Fibroblast of lung (primary cell): ENCODE results near the gene ATXN7L1. TPM values are rescaled to one million over a fixed set of nuclear protein-coding genes. Genes with fewer than 3 reads are reported as not detected.

Source experiments
- DNase-seq, 2 donors: peaks; one replicate each; pipeline versions ENCODE4 v3.0.0 to v3.0.0-alpha.2; 2010; ENCODE audit warnings: low read depth in 2 of 2
- H2AFZ ChIP-seq: 2 replicates; pipeline ENCODE4 v1.5.1; 2012; ENCODE audit warnings: low read length, control low read depth, inconsistent platforms
- H3K27ac ChIP-seq: 2 replicates; pipeline ENCODE4 v1.5.1; 2011; ENCODE audit warnings: low read length, control low read depth; ENCODE audit not compliant: insufficient read depth
- H3K27me3 ChIP-seq: 2 replicates; pipeline ENCODE4 v1.5.1; 2011; ENCODE audit warnings: mild to moderate bottlenecking, low read length; ENCODE audit not compliant: control insufficient read depth, insufficient read depth
- H3K36me3 ChIP-seq: 2 replicates; pipeline ENCODE4 v1.5.1; 2011; ENCODE audit warnings: low read length; ENCODE audit not compliant: control insufficient read depth, insufficient read depth
- H3K4me1 ChIP-seq: 2 replicates; pipeline ENCODE4 v1.5.1; 2011; ENCODE audit warnings: low read length; ENCODE audit not compliant: control insufficient read depth, insufficient read depth; ENCODE audit errors: extremely low read depth
- H3K4me2 ChIP-seq: 2 replicates; pipeline ENCODE4 v1.5.1; 2011; ENCODE audit warnings: low read length, control low read depth; ENCODE audit not compliant: insufficient read depth; ENCODE audit errors: extremely low read depth
- H3K4me3 ChIP-seq, 4 experiments: fragments of 200-600 bp in 1 of 4; sonication (generic) in 1 of 4; replicated peaks in 1 of 4; 2 replicates each; pipeline ENCODE4 v1.5.1; 2011 to 2016; ENCODE audit warnings: low read length in 4 of 4, low read depth in 3 of 4, mild to moderate bottlenecking in 3 of 4, control low read depth in 2 of 4, inconsistent platforms in 1 of 4, mixed read lengths in 1 of 4; ENCODE audit not compliant: insufficient read depth in 1 of 4; ENCODE audit errors: control extremely low read depth in 1 of 4
- H3K79me2 ChIP-seq: 2 replicates; pipeline ENCODE4 v1.5.1; 2012; ENCODE audit warnings: mild to moderate bottlenecking, low read length, inconsistent platforms; ENCODE audit not compliant: control insufficient read depth, insufficient read depth
- H3K9ac ChIP-seq: 2 replicates; pipeline ENCODE4 v1.5.1; 2011; ENCODE audit warnings: mild to moderate bottlenecking, low read length, control low read depth; ENCODE audit not compliant: insufficient read depth
- H3K9me3 ChIP-seq: 2 replicates; pipeline ENCODE4 v1.5.1; 2012; ENCODE audit warnings: low read depth, low read length; ENCODE audit not compliant: control insufficient read depth, insufficient read depth
- H4K20me1 ChIP-seq: 2 replicates; pipeline ENCODE4 v1.5.1; 2011; ENCODE audit warnings: low read length; ENCODE audit not compliant: control insufficient read depth, insufficient read depth; ENCODE audit errors: extremely low read depth
- CTCF ChIP-seq, 2 donors: IDR thresholded peaks in 1 of 2; conservative IDR thresholded peaks in 1 of 2; 1 replicate in 1 of 2; 2 replicates in 1 of 2; pipeline ENCODE4 v1.5.1; 2011 to 2012; ENCODE audit warnings: low read length in 2 of 2, control low read depth in 1 of 2, inconsistent platforms in 1 of 2, low read depth in 1 of 2, mild to moderate bottlenecking in 1 of 2
- EZH2 ChIP-seq: IDR thresholded peaks from 2 replicates; pipeline ENCODE4 v1.5.1; 2012; ENCODE audit warnings: low read length, control low read depth, mild to moderate bottlenecking; ENCODE audit errors: missing control alignments
- polyA plus RNA-seq, 2 donors: library from polyadenylated mRNA; depleted of rRNA in 1 of 2; stranded (reverse) in 1 of 2; unstranded in 1 of 2; fragments of >200 nt; gene quantifications; 2 replicates each; pipeline ENCODE4 v1.2.1, GENCODE V29; 2011 to 2012; ENCODE audit warnings: missing spikeins in 1 of 2
- total RNA-seq: library from RNA; depleted of rRNA; stranded (reverse); fragments of >200 nt; gene quantifications from 2 replicates; pipeline ENCODE4 v1.2.1, GENCODE V29; 2014

ATXN7L1 gene
- total and polyA plus RNA-seq, 2 donors (not counting 1 experiment from before 2014, with no cell fraction given): 5.1 to 9.4 TPM

- Histone ChIP-seq H3K4me2 (no peak overlapping the region), H3K4me3 (no peak overlapping the region), H3K79me2 (no peaks in the 10 kb centered on the region), H2AFZ (no peak overlapping the region), H3K9ac (no peak overlapping the region), H3K36me3 (no peaks in the 10 kb centered on the region), H3K27ac (no peak overlapping the region), H3K4me1 (no peaks in the 10 kb centered on the region), H3K27me3 (no peaks in the 10 kb centered on the region), H3K9me3 (no peaks in the 10 kb centered on the region), H4K20me1 (no peaks in the 10 kb centered on the region)
- TF ChIP-seq CTCF (conservative IDR thresholded peaks at IDR 0.05 in 1 of 2, IDR thresholded peaks at IDR 0.05 in 1 of 2; ENCODE audit: low read depth in 1 of 2, low read length in 2 of 2) (no peak), EZH2 (no peak)
- DNase-seq: no peak
These were observed 191.2 kb downstream of the ATXN7L1 start for GRCh38 chr7:105685161-105685560.

DNA sequence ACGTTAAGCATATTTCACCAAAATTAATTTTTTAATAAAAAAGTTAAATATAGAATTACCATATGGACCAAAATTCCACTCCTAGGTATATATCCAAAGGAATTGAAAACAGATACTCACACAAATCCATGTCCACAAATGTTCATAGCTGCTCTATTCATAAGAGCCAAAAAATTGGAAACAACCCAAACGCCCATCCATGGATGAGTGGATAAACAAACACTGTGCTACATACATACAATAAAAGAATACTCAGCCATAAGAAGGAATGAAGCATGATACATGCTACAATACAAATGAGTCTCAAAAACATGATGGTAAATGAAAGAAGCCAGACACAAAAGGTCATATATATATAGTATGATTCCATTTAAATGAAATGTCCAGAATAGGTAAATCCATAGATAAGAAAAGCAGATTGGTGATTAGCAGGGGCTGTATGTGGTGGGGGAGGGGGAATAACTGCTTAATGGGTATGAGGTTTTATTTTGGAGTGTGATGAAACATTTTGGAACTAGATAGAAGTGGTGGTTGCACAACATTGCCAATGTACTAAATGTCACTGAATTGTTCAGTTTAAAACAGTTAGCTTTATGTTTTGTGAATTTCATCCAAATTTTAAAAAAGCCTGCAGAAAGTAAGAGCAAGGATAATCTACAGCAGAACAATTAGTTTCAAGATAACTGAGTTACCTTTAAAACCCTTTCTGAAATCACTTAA lies 193.9 kb downstream of the ATXN7L1 start:
- Histone ChIP-seq H3K4me1 (peaks cover 6% of the 10 kb centered on the region), H3K27ac (no peak overlapping the region), H3K9ac (no peak overlapping the region), H4K20me1 (no peaks in the 10 kb centered on the region), H2AFZ (no peak overlapping the region), H3K4me3 (no peak overlapping the region), H3K9me3 (no peaks in the 10 kb centered on the region), H3K27me3 (no peaks in the 10 kb centered on the region), H3K36me3 (no peaks in the 10 kb centered on the region), H3K79me2 (no peaks in the 10 kb centered on the region), H3K4me2 (no peak overlapping the region)
- DNase-seq: peak in 1 of 2 donors; percentile 60
- no peak for TF ChIP-seq CTCF (conservative IDR thresholded peaks at IDR 0.05 in 1 of 2, IDR thresholded peaks at IDR 0.05 in 1 of 2; ENCODE audit: low read depth in 1 of 2, low read length in 2 of 2)
- TF ChIP-seq EZH2: no peak

DNA sequence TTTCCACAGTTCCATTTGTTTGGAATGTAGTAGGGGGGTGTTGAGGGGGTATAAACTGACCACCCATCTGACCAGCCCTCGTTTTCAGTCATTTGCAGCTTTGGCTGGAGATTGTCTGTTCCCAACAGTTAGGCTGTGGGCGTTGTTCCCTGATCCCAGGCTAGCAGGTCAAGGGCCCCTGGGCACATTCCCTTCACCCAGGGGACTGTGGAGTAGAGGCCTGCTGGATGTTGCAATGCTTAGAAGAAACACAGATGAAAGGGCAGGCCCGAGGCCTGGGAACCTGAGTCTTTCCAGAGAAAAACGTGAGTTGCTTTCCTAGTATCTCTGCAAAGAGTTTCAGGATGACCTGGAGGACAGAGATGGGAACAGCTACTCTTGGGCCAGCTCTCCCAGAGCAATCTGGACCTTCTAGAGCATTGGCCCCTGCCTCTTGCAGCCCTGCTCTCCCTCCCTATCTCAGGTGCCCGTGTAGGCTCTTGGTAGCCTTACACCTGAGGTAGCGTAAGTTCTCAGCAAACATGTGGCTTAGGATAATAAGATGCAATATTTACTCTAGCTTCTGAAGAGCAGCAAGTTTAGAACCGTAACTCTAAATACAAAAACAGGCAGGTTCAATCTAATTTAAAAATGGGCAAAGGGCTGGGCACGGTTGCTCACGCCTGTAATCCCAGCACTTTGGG lies 195.8 kb downstream of the ATXN7L1 start:
- Histone ChIP-seq H2AFZ (no peak overlapping the region), H3K4me2 (no peak overlapping the region), H3K27ac (no peak overlapping the region), H3K36me3 (no peaks in the 10 kb centered on the region), H4K20me1 (no peaks in the 10 kb centered on the region), H3K27me3 (no peaks in the 10 kb centered on the region), H3K9me3 (no peaks in the 10 kb centered on the region), H3K9ac (no peak overlapping the region), H3K4me1 (peaks cover 6% of the 10 kb centered on the region), H3K79me2 (no peaks in the 10 kb centered on the region), H3K4me3 (no peak overlapping the region)
- TF ChIP-seq EZH2: no peak
- TF ChIP-seq CTCF (conservative IDR thresholded peaks at IDR 0.05 in 1 of 2, IDR thresholded peaks at IDR 0.05 in 1 of 2; ENCODE audit: low read depth in 1 of 2, low read length in 2 of 2): no peak
- peak in 1 of 2 donors; percentile 15 for DNase-seq
